ENCODE measurements around the gene PRKCA. TPM values are rescaled to one million over a fixed set of nuclear protein-coding genes. Genes with fewer than 3 reads are reported as not detected.
A peak's percentile ranks its signal among the peaks of the same experiment; 100 is the strongest.
"Not testable (repeated sequence)": the region's sequence is repeated elsewhere in the genome, so short reads cannot be mapped to it uniquely, and the experiment has no call there.

Gene PRKCA
- total RNA-seq, 1 experiment from 2014 or later = 29.5 TPM

DNA sequence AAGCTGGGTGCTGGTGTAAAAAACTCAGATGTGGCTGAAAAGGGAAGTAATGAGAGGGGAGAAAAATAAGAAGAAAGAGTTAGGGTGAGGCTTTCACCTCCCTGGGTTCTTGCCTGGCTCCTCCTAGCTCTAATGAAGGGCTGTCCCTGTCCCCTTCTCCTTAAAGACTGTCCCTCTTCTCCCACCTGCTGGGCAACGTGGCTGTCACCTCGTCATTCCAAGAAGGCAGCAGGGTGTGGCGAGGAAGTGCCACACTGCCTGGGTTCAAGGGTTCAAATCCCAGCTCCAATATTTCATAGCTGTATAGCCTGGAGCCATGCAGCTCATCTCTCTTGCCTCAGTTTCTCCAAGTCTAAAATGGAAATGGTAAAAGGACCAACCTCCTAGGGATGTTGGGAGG is 410.0 kb downstream of the PRKCA start (continued):
- TF ChIP-seq, protein P1, sequence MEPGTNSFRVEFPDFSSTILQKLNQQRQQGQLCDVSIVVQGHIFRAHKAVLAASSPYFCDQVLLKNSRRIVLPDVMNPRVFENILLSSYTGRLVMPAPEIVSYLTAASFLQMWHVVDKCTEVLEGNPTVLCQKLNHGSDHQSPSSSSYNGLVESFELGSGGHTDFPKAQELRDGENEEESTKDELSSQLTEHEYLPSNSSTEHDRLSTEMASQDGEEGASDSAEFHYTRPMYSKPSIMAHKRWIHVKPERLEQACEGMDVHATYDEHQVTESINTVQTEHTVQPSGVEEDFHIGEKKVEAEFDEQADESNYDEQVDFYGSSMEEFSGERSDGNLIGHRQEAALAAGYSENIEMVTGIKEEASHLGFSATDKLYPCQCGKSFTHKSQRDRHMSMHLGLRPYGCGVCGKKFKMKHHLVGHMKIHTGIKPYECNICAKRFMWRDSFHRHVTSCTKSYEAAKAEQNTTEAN (CRISPR knock-in tag; IDR thresholded peaks at IDR 0.05) = no peak
- TF ChIP-seq ZNF671 (CRISPR knock-in tag; IDR thresholded peaks at IDR 0.05) (no peak), FOXP1 (CRISPR knock-in tag; IDR thresholded peaks at IDR 0.05; ENCODE audit: borderline replicate concordance) (no peak), RORB (CRISPR knock-in tag; IDR thresholded peaks at IDR 0.05) (no peak)
- TF ChIP-seq, protein P2, sequence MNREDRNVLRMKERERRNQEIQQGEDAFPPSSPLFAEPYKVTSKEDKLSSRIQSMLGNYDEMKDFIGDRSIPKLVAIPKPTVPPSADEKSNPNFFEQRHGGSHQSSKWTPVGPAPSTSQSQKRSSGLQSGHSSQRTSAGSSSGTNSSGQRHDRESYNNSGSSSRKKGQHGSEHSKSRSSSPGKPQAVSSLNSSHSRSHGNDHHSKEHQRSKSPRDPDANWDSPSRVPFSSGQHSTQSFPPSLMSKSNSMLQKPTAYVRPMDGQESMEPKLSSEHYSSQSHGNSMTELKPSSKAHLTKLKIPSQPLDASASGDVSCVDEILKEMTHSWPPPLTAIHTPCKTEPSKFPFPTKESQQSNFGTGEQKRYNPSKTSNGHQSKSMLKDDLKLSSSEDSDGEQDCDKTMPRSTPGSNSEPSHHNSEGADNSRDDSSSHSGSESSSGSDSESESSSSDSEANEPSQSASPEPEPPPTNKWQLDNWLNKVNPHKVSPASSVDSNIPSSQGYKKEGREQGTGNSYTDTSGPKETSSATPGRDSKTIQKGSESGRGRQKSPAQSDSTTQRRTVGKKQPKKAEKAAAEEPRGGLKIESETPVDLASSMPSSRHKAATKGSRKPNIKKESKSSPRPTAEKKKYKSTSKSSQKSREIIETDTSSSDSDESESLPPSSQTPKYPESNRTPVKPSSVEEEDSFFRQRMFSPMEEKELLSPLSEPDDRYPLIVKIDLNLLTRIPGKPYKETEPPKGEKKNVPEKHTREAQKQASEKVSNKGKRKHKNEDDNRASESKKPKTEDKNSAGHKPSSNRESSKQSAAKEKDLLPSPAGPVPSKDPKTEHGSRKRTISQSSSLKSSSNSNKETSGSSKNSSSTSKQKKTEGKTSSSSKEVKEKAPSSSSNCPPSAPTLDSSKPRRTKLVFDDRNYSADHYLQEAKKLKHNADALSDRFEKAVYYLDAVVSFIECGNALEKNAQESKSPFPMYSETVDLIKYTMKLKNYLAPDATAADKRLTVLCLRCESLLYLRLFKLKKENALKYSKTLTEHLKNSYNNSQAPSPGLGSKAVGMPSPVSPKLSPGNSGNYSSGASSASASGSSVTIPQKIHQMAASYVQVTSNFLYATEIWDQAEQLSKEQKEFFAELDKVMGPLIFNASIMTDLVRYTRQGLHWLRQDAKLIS (CRISPR knock-in tag; IDR thresholded peaks at IDR 0.05; ENCODE audit: borderline replicate concordance) = no peak

DNA sequence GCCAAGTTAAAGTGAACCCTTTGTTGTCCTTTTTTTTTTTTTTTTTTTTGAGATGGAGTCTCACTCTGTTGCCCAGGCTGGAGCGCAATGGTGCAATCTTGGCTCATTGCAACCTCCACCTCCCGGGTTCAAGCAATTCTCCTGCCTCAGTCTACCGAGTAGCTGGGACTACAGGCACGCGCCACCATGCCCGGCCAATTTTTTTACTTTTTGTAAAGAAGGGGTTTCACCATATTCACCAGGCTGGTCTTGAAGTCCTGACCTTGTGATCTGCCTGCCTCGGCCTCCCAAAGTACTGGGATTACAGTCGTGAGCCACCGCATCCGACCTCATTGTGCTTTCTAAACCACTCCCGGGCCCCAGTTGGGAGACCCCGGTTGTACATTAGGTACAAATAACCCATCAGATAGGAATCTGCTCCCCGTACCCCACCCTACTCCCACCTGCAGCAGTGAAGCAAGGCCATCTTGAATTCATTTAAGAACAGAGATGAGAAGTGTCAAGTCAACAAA is 410.7 kb downstream of the PRKCA start:
- peak overlapping the region; percentile 93; the same call in 1 of the 2 replicates for H3K27ac Mint-ChIP-seq
- ATAC-seq; POLR2A ChIA-PET; H3K4me3 Mint-ChIP-seq; H3K36me3 Mint-ChIP-seq; DNase-seq (ENCODE audit: low spot score); H3K9me3 Mint-ChIP-seq; H3K27me3 Mint-ChIP-seq (ENCODE audit: low read depth): not testable (repeated sequence)
- CTCF ChIA-PET = interaction anchor here (1.0 to 2.2 kb wide), 7 partner anchors 10 to 303 kb away, joined by 3 to 11 read pairs (median 5); no protein-coding TSS in a partner anchor
- H3K4me1 Mint-ChIP-seq = peaks cover 77% of the 10 kb centered on the region

DNA sequence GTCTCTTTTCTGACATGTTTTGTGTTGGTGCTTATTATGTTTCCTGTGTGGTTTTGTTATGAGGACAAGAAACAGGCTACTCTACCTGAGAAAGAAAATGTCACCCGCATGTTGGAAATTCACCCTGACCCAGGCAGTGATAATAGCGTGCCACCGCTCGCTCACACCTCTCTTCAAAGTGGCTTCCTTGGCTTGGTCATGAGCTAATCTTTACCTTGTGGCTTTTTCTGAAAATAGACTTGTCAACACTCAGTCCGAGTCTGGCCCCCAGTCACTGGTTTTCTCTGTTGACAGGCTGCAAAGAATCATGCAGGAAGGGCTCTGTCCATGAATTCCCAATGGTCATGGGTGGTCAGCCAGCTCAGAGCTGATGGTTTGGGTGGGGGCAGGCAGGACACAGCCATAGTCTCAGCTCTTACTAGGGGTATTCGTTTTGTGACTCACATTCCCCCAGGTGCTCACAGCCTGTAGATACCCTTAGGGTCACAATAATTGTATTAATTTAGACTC is 411.2 kb downstream of the PRKCA start:
- POLR2A ChIA-PET = no interaction called here
- TF ChIP-seq ZNF423 (CRISPR knock-in tag; IDR thresholded peaks at IDR 0.05) (no peak), ZNF671 (CRISPR knock-in tag; IDR thresholded peaks at IDR 0.05) (no peak)
- TF ChIP-seq, protein P3, sequence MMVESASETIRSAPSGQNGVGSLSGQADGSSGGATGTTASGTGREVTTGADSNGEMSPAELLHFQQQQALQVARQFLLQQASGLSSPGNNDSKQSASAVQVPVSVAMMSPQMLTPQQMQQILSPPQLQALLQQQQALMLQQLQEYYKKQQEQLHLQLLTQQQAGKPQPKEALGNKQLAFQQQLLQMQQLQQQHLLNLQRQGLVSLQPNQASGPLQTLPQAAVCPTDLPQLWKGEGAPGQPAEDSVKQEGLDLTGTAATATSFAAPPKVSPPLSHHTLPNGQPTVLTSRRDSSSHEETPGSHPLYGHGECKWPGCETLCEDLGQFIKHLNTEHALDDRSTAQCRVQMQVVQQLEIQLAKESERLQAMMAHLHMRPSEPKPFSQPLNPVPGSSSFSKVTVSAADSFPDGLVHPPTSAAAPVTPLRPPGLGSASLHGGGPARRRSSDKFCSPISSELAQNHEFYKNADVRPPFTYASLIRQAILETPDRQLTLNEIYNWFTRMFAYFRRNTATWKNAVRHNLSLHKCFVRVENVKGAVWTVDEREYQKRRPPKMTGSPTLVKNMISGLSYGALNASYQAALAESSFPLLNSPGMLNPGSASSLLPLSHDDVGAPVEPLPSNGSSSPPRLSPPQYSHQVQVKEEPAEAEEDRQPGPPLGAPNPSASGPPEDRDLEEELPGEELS (CRISPR knock-in tag; IDR thresholded peaks at IDR 0.05) = no peak
- TF ChIP-seq, protein P4, sequence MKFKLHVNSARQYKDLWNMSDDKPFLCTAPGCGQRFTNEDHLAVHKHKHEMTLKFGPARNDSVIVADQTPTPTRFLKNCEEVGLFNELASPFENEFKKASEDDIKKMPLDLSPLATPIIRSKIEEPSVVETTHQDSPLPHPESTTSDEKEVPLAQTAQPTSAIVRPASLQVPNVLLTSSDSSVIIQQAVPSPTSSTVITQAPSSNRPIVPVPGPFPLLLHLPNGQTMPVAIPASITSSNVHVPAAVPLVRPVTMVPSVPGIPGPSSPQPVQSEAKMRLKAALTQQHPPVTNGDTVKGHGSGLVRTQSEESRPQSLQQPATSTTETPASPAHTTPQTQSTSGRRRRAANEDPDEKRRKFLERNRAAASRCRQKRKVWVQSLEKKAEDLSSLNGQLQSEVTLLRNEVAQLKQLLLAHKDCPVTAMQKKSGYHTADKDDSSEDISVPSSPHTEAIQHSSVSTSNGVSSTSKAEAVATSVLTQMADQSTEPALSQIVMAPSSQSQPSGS (CRISPR knock-in tag; IDR thresholded peaks at IDR 0.05; ENCODE audit: borderline replicate concordance, low read depth) = no peak
- TF ChIP-seq, protein P5, sequence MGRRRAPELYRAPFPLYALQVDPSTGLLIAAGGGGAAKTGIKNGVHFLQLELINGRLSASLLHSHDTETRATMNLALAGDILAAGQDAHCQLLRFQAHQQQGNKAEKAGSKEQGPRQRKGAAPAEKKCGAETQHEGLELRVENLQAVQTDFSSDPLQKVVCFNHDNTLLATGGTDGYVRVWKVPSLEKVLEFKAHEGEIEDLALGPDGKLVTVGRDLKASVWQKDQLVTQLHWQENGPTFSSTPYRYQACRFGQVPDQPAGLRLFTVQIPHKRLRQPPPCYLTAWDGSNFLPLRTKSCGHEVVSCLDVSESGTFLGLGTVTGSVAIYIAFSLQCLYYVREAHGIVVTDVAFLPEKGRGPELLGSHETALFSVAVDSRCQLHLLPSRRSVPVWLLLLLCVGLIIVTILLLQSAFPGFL (CRISPR knock-in tag; IDR thresholded peaks at IDR 0.05; ENCODE audit: borderline replicate concordance) = no peak
- CTCF ChIA-PET = interaction anchor here (1.0 to 2.2 kb wide), 10 partner anchors 8 to 512 kb away, joined by 3 to 11 read pairs (median 4); no protein-coding TSS in a partner anchor
- no peaks in the 10 kb centered on the region for H3K27me3 Mint-ChIP-seq (ENCODE audit: low read depth)
- no peak overlapping the region for H3K27ac Mint-ChIP-seq
- ATAC-seq = no peak
- no peak for DNase-seq (ENCODE audit: low spot score)
- no peaks in the 10 kb centered on the region for H3K36me3 Mint-ChIP-seq
- H3K4me3 Mint-ChIP-seq = no peak overlapping the region
- H3K4me1 Mint-ChIP-seq = peaks cover 77% of the 10 kb centered on the region
- H3K9me3 Mint-ChIP-seq = no peaks in the 10 kb centered on the region

All from WTC11 (cell line).